HEK293 (cell line): Measurements from ENCODE around the gene DUSP19.

Source experiments
- SETDB1 ChIP-seq: IDR thresholded peaks from one replicate; pipeline ENCODE4 v1.6.1; 2017; ENCODE audit warnings: mild to moderate bottlenecking, low read length, moderate library complexity, mixed read lengths; ENCODE audit not compliant: insufficient read length
- ZNF24 ChIP-seq: fragments of 450-650 bp; formaldehyde crosslinking; IDR thresholded peaks from 2 replicates; pipeline ENCODE4 v1.5.1; 2016; ENCODE audit warnings: missing biosample characterization, missing genetic modification characterization
- ZNF324 ChIP-seq: fragments of 450-650 bp; formaldehyde crosslinking; IDR thresholded peaks from 2 replicates; pipeline ENCODE4 v1.5.1; 2016; ENCODE audit warnings: missing biosample characterization, missing genetic modification characterization
- ZNF747 ChIP-seq: fragments of 450-650 bp; formaldehyde crosslinking; IDR thresholded peaks from 2 replicates; pipeline ENCODE4 v1.5.1; 2016; ENCODE audit warnings: missing biosample characterization, missing genetic modification characterization
- ZNF777 ChIP-seq: fragments of 450-650 bp; formaldehyde crosslinking; IDR thresholded peaks from 2 replicates; pipeline ENCODE4 v1.5.1; 2017; ENCODE audit warnings: missing biosample characterization, missing genetic modification characterization, borderline replicate concordance
- ZXDB ChIP-seq: fragments of 450-650 bp; formaldehyde crosslinking; IDR thresholded peaks from 2 replicates; pipeline ENCODE4 v1.5.1; 2016; ENCODE audit warnings: missing biosample characterization, missing genetic modification characterization
- TF ChIP-seq, protein P1 (sequence below): fragments of 450-650 bp; formaldehyde crosslinking; IDR thresholded peaks from 2 replicates; pipeline ENCODE4 v1.5.1; 2016; ENCODE audit warnings: missing biosample characterization, missing genetic modification characterization
- TF ChIP-seq, protein P2 (sequence below): fragments of 450-650 bp; formaldehyde crosslinking; conservative IDR thresholded peaks from 2 replicates; pipeline ENCODE4 v1.5.1; 2016; ENCODE audit warnings: low read depth, missing biosample characterization, missing genetic modification characterization
- TF ChIP-seq, protein P3 (sequence below): fragments of 450-650 bp; formaldehyde crosslinking; IDR thresholded peaks from 2 replicates; pipeline ENCODE4 v1.5.1; 2016; ENCODE audit warnings: missing biosample characterization, missing genetic modification characterization
- TF ChIP-seq, protein P4 (sequence below): fragments of 450-650 bp; formaldehyde crosslinking; IDR thresholded peaks from 2 replicates; pipeline ENCODE4 v1.5.1; 2016; ENCODE audit warnings: missing biosample characterization, missing genetic modification characterization

DNA sequence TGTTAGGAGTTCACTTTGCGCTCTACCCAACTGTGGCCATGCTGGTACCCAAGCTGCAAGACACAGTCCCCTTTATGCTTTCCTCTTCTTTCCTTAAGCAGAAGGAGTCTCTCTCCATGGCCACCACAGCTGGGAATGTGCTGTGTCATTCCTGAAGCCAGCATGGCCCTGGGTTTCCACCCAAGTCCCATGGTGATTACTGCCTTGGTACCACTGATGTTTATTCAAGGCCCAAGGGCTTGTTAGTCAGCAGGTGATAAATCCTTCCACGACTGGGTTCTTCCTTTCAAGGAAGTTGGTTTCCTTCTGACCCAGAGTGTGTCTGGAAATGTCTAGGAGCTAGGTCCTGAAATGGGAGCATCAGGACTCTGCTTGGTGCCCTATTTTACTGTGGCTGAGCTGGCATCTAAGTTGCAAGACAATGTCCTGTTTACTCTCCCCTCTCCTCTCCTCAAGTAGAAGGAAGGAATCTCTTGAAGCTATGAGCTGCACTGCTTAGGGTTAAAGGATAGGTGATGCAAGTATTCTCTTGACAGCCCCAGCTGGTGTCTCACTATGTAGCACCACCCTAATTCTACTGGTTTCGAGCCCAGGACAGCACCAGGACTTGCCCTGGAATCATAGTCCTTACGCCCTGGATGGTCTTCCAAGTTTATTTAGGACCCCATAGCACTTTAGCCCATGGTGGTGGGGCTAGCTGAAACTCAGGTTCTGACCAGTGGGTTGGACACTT, 27.0 kb downstream of the DUSP19 start:
- TF ChIP-seq ZNF324 (tag by site-specific recombination) (no peak), ZNF777 (tag by site-specific recombination) (no peak), ZNF747 (tag by site-specific recombination) (no peak), ZNF24 (tag by site-specific recombination) (no peak), ZXDB (no peak), SETDB1 (no peak)
- TF ChIP-seq, protein P1, sequence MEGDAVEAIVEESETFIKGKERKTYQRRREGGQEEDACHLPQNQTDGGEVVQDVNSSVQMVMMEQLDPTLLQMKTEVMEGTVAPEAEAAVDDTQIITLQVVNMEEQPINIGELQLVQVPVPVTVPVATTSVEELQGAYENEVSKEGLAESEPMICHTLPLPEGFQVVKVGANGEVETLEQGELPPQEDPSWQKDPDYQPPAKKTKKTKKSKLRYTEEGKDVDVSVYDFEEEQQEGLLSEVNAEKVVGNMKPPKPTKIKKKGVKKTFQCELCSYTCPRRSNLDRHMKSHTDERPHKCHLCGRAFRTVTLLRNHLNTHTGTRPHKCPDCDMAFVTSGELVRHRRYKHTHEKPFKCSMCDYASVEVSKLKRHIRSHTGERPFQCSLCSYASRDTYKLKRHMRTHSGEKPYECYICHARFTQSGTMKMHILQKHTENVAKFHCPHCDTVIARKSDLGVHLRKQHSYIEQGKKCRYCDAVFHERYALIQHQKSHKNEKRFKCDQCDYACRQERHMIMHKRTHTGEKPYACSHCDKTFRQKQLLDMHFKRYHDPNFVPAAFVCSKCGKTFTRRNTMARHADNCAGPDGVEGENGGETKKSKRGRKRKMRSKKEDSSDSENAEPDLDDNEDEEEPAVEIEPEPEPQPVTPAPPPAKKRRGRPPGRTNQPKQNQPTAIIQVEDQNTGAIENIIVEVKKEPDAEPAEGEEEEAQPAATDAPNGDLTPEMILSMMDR = no peak
- TF ChIP-seq, protein P2, sequence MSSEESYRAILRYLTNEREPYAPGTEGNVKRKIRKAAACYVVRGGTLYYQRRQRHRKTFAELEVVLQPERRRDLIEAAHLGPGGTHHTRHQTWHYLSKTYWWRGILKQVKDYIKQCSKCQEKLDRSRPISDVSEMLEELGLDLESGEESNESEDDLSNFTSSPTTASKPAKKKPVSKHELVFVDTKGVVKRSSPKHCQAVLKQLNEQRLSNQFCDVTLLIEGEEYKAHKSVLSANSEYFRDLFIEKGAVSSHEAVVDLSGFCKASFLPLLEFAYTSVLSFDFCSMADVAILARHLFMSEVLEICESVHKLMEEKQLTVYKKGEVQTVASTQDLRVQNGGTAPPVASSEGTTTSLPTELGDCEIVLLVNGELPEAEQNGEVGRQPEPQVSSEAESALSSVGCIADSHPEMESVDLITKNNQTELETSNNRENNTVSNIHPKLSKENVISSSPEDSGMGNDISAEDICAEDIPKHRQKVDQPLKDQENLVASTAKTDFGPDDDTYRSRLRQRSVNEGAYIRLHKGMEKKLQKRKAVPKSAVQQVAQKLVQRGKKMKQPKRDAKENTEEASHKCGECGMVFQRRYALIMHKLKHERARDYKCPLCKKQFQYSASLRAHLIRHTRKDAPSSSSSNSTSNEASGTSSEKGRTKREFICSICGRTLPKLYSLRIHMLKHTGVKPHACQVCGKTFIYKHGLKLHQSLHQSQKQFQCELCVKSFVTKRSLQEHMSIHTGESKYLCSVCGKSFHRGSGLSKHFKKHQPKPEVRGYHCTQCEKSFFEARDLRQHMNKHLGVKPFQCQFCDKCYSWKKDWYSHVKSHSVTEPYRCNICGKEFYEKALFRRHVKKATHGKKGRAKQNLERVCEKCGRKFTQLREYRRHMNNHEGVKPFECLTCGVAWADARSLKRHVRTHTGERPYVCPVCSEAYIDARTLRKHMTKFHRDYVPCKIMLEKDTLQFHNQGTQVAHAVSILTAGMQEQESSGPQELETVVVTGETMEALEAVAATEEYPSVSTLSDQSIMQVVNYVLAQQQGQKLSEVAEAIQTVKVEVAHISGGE (tag by site-specific recombination) = no peak
- TF ChIP-seq, protein P3, sequence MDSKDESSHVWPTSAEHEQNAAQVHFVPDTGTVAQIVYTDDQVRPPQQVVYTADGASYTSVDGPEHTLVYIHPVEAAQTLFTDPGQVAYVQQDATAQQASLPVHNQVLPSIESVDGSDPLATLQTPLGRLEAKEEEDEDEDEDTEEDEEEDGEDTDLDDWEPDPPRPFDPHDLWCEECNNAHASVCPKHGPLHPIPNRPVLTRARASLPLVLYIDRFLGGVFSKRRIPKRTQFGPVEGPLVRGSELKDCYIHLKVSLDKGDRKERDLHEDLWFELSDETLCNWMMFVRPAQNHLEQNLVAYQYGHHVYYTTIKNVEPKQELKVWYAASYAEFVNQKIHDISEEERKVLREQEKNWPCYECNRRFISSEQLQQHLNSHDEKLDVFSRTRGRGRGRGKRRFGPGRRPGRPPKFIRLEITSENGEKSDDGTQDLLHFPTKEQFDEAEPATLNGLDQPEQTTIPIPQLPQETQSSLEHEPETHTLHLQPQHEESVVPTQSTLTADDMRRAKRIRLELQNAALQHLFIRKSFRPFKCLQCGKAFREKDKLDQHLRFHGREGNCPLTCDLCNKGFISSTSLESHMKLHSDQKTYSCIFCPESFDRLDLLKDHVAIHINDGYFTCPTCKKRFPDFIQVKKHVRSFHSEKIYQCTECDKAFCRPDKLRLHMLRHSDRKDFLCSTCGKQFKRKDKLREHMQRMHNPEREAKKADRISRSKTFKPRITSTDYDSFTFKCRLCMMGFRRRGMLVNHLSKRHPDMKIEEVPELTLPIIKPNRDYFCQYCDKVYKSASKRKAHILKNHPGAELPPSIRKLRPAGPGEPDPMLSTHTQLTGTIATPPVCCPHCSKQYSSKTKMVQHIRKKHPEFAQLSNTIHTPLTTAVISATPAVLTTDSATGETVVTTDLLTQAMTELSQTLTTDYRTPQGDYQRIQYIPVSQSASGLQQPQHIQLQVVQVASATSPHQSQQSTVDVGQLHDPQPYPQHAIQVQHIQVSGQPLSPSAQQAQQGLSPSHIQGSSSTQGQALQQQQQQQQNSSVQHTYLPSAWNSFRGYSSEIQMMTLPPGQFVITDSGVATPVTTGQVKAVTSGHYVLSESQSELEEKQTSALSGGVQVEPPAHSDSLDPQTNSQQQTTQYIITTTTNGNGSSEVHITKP = no peak
- TF ChIP-seq, protein P4, sequence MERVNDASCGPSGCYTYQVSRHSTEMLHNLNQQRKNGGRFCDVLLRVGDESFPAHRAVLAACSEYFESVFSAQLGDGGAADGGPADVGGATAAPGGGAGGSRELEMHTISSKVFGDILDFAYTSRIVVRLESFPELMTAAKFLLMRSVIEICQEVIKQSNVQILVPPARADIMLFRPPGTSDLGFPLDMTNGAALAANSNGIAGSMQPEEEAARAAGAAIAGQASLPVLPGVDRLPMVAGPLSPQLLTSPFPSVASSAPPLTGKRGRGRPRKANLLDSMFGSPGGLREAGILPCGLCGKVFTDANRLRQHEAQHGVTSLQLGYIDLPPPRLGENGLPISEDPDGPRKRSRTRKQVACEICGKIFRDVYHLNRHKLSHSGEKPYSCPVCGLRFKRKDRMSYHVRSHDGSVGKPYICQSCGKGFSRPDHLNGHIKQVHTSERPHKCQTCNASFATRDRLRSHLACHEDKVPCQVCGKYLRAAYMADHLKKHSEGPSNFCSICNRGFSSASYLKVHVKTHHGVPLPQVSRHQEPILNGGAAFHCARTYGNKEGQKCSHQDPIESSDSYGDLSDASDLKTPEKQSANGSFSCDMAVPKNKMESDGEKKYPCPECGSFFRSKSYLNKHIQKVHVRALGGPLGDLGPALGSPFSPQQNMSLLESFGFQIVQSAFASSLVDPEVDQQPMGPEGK = no peak
